ENCODE measurements around the gene ATP9B.

DNA sequence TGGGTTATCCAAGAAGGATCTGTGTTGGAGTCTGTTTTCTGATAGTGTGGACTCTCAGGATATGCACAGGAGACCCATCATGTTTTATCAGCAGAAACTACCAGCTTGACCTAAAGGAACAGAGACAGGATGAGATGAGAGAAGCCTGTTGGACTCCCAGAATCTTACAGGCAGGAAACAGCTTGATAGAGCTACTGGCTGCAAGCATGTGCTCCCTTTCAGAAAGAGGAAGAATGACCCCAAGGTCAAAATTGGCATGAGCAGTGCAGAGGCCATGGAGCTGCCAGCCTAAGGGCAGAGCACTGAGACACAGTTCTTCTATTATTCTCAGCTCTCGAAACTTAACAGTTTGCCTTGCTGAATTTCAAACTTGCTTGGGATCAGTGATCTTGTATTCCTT is 191.3 kb downstream of the ATP9B start:
- TF ChIP-seq CEBPB (IDR thresholded peaks at IDR 0.05; ENCODE audit: low read depth) (no peak), POLR2AphosphoS5 (IDR thresholded peaks at IDR 0.05; ENCODE audit: low read depth, low read length) (no peak), ZNF274 (IDR thresholded peaks at IDR 0.05; ENCODE audit: low read depth, low read length) (no peak), POLR2A (IDR thresholded peaks at IDR 0.05; ENCODE audit: borderline replicate concordance, extremely low read depth, insufficient read depth, insufficient read length) (no peak), EZH2 (IDR thresholded peaks at IDR 0.05) (no peak), EGR1 (IDR thresholded peaks at IDR 0.05; ENCODE audit: low read depth) (no peak), JUND (IDR thresholded peaks at IDR 0.05) (no peak), SIN3A (IDR thresholded peaks at IDR 0.05; ENCODE audit: low read depth) (no peak), RAD21 (IDR thresholded peaks at IDR 0.05; ENCODE audit: low read depth) (no peak)
- TF ChIP-seq, protein P1, sequence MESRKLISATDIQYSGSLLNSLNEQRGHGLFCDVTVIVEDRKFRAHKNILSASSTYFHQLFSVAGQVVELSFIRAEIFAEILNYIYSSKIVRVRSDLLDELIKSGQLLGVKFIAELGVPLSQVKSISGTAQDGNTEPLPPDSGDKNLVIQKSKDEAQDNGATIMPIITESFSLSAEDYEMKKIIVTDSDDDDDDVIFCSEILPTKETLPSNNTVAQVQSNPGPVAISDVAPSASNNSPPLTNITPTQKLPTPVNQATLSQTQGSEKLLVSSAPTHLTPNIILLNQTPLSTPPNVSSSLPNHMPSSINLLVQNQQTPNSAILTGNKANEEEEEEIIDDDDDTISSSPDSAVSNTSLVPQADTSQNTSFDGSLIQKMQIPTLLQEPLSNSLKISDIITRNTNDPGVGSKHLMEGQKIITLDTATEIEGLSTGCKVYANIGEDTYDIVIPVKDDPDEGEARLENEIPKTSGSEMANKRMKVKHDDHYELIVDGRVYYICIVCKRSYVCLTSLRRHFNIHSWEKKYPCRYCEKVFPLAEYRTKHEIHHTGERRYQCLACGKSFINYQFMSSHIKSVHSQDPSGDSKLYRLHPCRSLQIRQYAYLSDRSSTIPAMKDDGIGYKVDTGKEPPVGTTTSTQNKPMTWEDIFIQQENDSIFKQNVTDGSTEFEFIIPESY (IDR thresholded peaks at IDR 0.05; ENCODE audit: extremely low read depth, insufficient replicate concordance, low read length): no peak
- TF ChIP-seq, protein P2, sequence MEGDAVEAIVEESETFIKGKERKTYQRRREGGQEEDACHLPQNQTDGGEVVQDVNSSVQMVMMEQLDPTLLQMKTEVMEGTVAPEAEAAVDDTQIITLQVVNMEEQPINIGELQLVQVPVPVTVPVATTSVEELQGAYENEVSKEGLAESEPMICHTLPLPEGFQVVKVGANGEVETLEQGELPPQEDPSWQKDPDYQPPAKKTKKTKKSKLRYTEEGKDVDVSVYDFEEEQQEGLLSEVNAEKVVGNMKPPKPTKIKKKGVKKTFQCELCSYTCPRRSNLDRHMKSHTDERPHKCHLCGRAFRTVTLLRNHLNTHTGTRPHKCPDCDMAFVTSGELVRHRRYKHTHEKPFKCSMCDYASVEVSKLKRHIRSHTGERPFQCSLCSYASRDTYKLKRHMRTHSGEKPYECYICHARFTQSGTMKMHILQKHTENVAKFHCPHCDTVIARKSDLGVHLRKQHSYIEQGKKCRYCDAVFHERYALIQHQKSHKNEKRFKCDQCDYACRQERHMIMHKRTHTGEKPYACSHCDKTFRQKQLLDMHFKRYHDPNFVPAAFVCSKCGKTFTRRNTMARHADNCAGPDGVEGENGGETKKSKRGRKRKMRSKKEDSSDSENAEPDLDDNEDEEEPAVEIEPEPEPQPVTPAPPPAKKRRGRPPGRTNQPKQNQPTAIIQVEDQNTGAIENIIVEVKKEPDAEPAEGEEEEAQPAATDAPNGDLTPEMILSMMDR (IDR thresholded peaks at IDR 0.05 in 2 of 3, conservative IDR thresholded peaks at IDR 0.05 in 1 of 3; ENCODE audit: borderline replicate concordance in 1 of 3, insufficient read depth in 1 of 3, low read depth in 2 of 3, low read length in 2 of 3): no peak
- TF ChIP-seq, protein P3, sequence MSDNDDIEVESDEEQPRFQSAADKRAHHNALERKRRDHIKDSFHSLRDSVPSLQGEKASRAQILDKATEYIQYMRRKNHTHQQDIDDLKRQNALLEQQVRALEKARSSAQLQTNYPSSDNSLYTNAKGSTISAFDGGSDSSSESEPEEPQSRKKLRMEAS (IDR thresholded peaks at IDR 0.05): no peak

All from HCT116 (cell line).